Measurements from ENCODE around the gene DNAJC5.

DNAJC5 gene

DNA sequence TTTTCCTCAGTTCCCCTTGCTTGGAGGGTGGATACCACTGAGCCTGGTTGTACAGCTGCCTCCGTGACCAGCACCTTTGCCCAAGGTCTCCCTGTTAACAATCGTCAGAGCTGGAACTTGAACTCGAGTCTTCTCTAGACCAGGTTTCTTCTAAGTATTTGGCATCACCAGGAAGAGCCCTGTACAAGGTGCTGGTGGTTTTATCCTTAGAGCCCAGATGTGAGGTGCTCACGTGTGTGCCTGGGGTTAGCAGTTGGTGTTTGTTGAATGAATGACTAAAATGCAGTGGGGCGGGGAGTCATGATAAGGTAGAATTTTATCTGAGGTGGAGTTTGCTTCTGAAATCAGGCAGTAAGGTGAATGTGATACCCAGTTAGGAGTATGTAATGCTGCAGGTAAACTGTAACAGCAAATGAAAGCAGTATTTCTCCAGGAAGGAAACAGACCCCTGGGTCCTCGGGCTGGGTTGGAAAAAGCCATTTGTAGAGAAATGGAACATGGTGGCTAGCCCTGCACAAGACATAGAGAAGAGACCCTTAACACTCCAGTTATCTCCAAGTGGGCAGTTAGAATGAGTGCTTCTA, 3.1 kb downstream of the DNAJC5 start:
- peaks cover 74% of the 10 kb centered on the region for H3K79me2 ChIP-seq (ENCODE audit: control insufficient read depth, low read length)
- peaks cover 31% of the 10 kb centered on the region for H4K20me1 ChIP-seq (ENCODE audit: control insufficient read depth, insufficient read depth, low read depth, low read length)
- H3K27me3 ChIP-seq (ENCODE audit: control insufficient read depth, low read length): no peaks in the 10 kb centered on the region
- peaks cover 27% of the 10 kb centered on the region for H3K36me3 ChIP-seq (ENCODE audit: control insufficient read depth, low read length)
- H3F3A ChIP-seq (ENCODE audit: control insufficient read depth, insufficient read depth): peaks cover 14% of the 10 kb centered on the region
- H3K4me1 ChIP-seq (ENCODE audit: control insufficient read depth, low read length): peaks cover 28% of the 10 kb centered on the region
- no peak overlapping the region for H3K4me3 ChIP-seq (ENCODE audit: low read length)
- H3K9me3 ChIP-seq (ENCODE audit: control insufficient read depth, insufficient read depth, low read length): no peaks in the 10 kb centered on the region
- H3K4me2 ChIP-seq (ENCODE audit: low read length): no peak overlapping the region
- H3K27ac ChIP-seq (ENCODE audit: low read depth, low read length): no peak overlapping the region
- no peaks in the 10 kb centered on the region for H3K9me2 ChIP-seq (replicated peaks; ENCODE audit: control insufficient read depth, low read length)
- no peak for TF ChIP-seq EZH2phosphoT487 (IDR thresholded peaks at IDR 0.05; ENCODE audit: borderline replicate concordance, low read length)
- TF ChIP-seq, protein P1, sequence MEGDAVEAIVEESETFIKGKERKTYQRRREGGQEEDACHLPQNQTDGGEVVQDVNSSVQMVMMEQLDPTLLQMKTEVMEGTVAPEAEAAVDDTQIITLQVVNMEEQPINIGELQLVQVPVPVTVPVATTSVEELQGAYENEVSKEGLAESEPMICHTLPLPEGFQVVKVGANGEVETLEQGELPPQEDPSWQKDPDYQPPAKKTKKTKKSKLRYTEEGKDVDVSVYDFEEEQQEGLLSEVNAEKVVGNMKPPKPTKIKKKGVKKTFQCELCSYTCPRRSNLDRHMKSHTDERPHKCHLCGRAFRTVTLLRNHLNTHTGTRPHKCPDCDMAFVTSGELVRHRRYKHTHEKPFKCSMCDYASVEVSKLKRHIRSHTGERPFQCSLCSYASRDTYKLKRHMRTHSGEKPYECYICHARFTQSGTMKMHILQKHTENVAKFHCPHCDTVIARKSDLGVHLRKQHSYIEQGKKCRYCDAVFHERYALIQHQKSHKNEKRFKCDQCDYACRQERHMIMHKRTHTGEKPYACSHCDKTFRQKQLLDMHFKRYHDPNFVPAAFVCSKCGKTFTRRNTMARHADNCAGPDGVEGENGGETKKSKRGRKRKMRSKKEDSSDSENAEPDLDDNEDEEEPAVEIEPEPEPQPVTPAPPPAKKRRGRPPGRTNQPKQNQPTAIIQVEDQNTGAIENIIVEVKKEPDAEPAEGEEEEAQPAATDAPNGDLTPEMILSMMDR (IDR thresholded peaks at IDR 0.05; ENCODE audit: low read depth, low read length, poor library complexity, severe bottlenecking): no peak

DNA sequence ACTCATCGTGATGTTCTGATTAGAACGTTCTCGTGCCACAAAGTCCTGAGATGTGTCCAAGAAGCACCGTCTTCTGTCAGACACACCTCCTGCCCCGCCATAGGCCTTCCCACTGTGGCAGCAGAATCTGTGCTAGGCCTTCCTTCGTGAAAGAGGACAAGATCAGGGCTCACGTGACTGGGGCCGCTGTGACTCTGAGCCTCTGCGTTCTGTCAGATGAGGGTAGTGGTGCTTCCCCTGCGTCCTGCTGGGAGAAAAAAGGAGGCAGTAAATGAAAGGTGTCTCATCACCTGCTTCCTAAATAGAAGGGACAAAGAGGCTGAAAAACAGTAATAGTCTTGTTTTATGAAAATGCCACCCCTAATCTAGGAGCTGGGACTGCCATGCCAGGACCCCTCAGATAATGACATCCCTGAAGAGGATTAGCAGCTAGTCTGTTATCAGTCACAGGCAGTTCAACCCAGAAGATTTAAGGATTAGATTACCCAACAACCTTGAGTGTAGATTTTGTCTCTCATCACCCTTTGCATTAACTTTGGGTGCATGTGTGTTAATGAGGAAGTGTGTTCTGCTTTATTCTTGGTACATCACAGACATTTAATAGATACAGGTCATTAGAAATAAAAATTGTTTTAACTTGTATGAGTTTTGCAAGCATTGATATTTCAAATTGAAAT, 4.1 kb downstream of the DNAJC5 start:
- Histone ChIP-seq H3K4me3 (ENCODE audit: low read length) (no peak overlapping the region), H3K36me3 (ENCODE audit: control insufficient read depth, low read length) (peaks cover 27% of the 10 kb centered on the region), H3F3A (ENCODE audit: control insufficient read depth, insufficient read depth) (peaks cover 7% of the 10 kb centered on the region), H3K79me2 (ENCODE audit: control insufficient read depth, low read length) (peaks cover 83% of the 10 kb centered on the region), H3K4me1 (ENCODE audit: control insufficient read depth, low read length) (peaks cover 28% of the 10 kb centered on the region), H3K4me2 (ENCODE audit: low read length) (no peak overlapping the region), H4K20me1 (ENCODE audit: control insufficient read depth, insufficient read depth, low read depth, low read length) (peaks cover 31% of the 10 kb centered on the region), H3K27ac (ENCODE audit: low read depth, low read length) (no peak overlapping the region), H3K27me3 (ENCODE audit: control insufficient read depth, low read length) (no peaks in the 10 kb centered on the region), H3K9me3 (ENCODE audit: control insufficient read depth, insufficient read depth, low read length) (no peaks in the 10 kb centered on the region), H3K9me2 (replicated peaks; ENCODE audit: control insufficient read depth, low read length) (no peaks in the 10 kb centered on the region)
- no peak for TF ChIP-seq EZH2phosphoT487 (IDR thresholded peaks at IDR 0.05; ENCODE audit: borderline replicate concordance, low read length)
- TF ChIP-seq, protein P1 (IDR thresholded peaks at IDR 0.05; ENCODE audit: low read depth, low read length, poor library complexity, severe bottlenecking): no peak

DNA sequence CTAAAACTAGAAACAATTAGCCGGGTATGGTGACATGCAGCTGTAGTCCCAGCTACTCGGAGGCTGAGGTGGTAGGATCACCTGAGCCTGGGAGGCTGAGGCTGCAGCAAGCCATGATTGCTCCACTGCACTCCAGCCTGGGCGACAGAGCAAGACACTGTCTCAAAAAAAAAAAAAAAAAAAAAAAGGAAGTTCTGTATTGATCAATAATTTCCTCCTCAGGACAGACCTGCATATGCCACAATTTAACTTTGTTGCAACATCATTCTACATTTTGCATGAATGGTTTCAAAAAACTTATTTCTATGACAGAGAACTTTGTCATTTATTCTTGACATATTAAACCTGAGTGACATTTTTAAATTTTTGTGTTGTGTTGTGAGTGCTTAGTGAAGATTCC, 5.5 kb downstream of the DNAJC5 start:
- H3K27me3 ChIP-seq (ENCODE audit: control insufficient read depth, low read length): no peaks in the 10 kb centered on the region
- H3K36me3 ChIP-seq (ENCODE audit: control insufficient read depth, low read length): peaks cover 27% of the 10 kb centered on the region
- peaks cover 28% of the 10 kb centered on the region for H3K4me1 ChIP-seq (ENCODE audit: control insufficient read depth, low read length)
- no peak for TF ChIP-seq EZH2phosphoT487 (IDR thresholded peaks at IDR 0.05; ENCODE audit: borderline replicate concordance, low read length)
- TF ChIP-seq, protein P1 (IDR thresholded peaks at IDR 0.05; ENCODE audit: low read depth, low read length, poor library complexity, severe bottlenecking): no peak
- no peak overlapping the region for H3K4me3 ChIP-seq (ENCODE audit: low read length)
- H3K4me2 ChIP-seq (ENCODE audit: low read length): no peak overlapping the region
- H3K27ac ChIP-seq (ENCODE audit: low read depth, low read length): no peak overlapping the region
- H3K79me2 ChIP-seq (ENCODE audit: control insufficient read depth, low read length): peaks cover 97% of the 10 kb centered on the region
- H3F3A ChIP-seq (ENCODE audit: control insufficient read depth, insufficient read depth): peaks cover 7% of the 10 kb centered on the region
- H3K9me3 ChIP-seq (ENCODE audit: control insufficient read depth, insufficient read depth, low read length): no peaks in the 10 kb centered on the region
- peaks cover 34% of the 10 kb centered on the region for H4K20me1 ChIP-seq (ENCODE audit: control insufficient read depth, insufficient read depth, low read depth, low read length)
- no peaks in the 10 kb centered on the region for H3K9me2 ChIP-seq (replicated peaks; ENCODE audit: control insufficient read depth, low read length)

Data from DOHH2 (cell line).